A204.1 (cell line): ENCODE data around the gene MAPK8IP3.
"Not testable (repeated sequence)": the region's sequence is repeated elsewhere in the genome, so short reads cannot be mapped to it uniquely, and the experiment has no call there.

Source experiments
- FAIRE-seq: peaks from 2 replicates; lab custom pipeline; 2012; peaks lifted over from hg19 to GRCh38; lab: Jason Lieb, UNC

MAPK8IP3 gene

GRCh38 chr16:1712791-1713261 lies 6.8 kb downstream of the MAPK8IP3 start:
- FAIRE-seq = no peak

- FAIRE-seq = no peak
Observed at GRCh38 chr16:1713331-1713730, 7.3 kb downstream of the MAPK8IP3 start.

- no peak for FAIRE-seq
Observed at GRCh38 chr16:1713933-1714332, 7.9 kb downstream of the MAPK8IP3 start.

GRCh38 chr16:1715220-1715619 lies 9.2 kb downstream of the MAPK8IP3 start:
- FAIRE-seq = no peak

- FAIRE-seq = not testable (repeated sequence)
Observed at GRCh38 chr16:1718236-1718635, 12.2 kb downstream of the MAPK8IP3 start.

GRCh38 chr16:1719559-1720229 lies 13.7 kb downstream of the MAPK8IP3 start:
- not testable (repeated sequence) for FAIRE-seq

GRCh38 chr16:1721372-1721771 lies 15.4 kb downstream of the MAPK8IP3 start:
- no peak for FAIRE-seq

- FAIRE-seq = peak; percentile 61
Observed at GRCh38 chr16:1723450-1724147, 17.6 kb downstream of the MAPK8IP3 start.

- FAIRE-seq = no peak
Observed at GRCh38 chr16:1724491-1724890, 18.5 kb downstream of the MAPK8IP3 start.

GRCh38 chr16:1726661-1727502 lies 20.9 kb downstream of the MAPK8IP3 start:
- no peak for FAIRE-seq

GRCh38 chr16:1727651-1728624 lies 21.9 kb downstream of the MAPK8IP3 start:
- FAIRE-seq = no peak

- no peak for FAIRE-seq
Observed at GRCh38 chr16:1729026-1729425, 23.0 kb downstream of the MAPK8IP3 start.

- FAIRE-seq = no peak
Observed at GRCh38 chr16:1729445-1729844, 23.4 kb downstream of the MAPK8IP3 start.

GRCh38 chr16:1731073-1731472 lies 25.1 kb downstream of the MAPK8IP3 start:
- no peak for FAIRE-seq

- FAIRE-seq = no peak
Observed at GRCh38 chr16:1731603-1732002, 25.6 kb downstream of the MAPK8IP3 start.

- FAIRE-seq = no peak
Observed at GRCh38 chr16:1732071-1732470, 26.1 kb downstream of the MAPK8IP3 start.

- not testable (repeated sequence) for FAIRE-seq
Observed at GRCh38 chr16:1732551-1732987, 26.6 kb downstream of the MAPK8IP3 start.

- no peak for FAIRE-seq
Observed at GRCh38 chr16:1734123-1734522, 28.1 kb downstream of the MAPK8IP3 start.

- no peak for FAIRE-seq
Observed at GRCh38 chr16:1734816-1735215, 28.8 kb downstream of the MAPK8IP3 start.

GRCh38 chr16:1740234-1740633 lies 34.2 kb downstream of the MAPK8IP3 start:
- no peak for FAIRE-seq

- FAIRE-seq = no peak
Observed at GRCh38 chr16:1740781-1741490, 34.9 kb downstream of the MAPK8IP3 start.
